HG03439 (cell line): ENCODE measurements around the gene MYO5A.

ENCODE experiments used
- ATAC-seq: cut with Tn5 transposase; IDR thresholded peaks from one replicate; pipeline ENCODE4 v1.9.1; 2021; ENCODE audit warnings: mild to moderate bottlenecking, moderate library complexity; ENCODE audit not compliant: unreplicated experiment

Gene MYO5A

GRCh38 chr15:52378746-52379394 is 149.8 kb downstream of the MYO5A start:
- ATAC-seq = peak; percentile 57

DNA sequence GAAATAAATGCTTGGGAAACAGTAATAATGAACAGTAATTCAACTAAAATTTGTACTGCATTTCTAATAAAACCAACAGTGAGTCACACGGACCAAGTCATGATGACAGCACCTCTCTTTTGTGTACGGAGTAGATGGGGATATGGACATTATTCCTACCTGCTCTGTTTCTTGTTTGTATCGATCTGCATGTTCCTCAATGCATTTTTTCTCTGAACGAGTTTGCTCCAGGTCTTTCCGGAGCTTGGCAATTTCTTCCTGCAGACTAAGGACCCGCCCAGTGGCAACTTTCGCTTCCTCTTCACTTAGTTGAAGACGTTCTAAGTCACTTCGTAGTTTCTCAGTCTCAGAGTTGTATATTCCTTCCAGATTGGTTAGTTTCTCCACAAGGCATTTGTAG is 158.7 kb downstream of the MYO5A start:
- ATAC-seq = peak; percentile 81

GRCh38 chr15:52369455-52369854 is 159.2 kb downstream of the MYO5A start:
- ATAC-seq = no peak

GRCh38 chr15:52369030-52369429 is 159.7 kb downstream of the MYO5A start:
- no peak for ATAC-seq

GRCh38 chr15:52368402-52368801 is 160.3 kb downstream of the MYO5A start:
- ATAC-seq = no peak

DNA sequence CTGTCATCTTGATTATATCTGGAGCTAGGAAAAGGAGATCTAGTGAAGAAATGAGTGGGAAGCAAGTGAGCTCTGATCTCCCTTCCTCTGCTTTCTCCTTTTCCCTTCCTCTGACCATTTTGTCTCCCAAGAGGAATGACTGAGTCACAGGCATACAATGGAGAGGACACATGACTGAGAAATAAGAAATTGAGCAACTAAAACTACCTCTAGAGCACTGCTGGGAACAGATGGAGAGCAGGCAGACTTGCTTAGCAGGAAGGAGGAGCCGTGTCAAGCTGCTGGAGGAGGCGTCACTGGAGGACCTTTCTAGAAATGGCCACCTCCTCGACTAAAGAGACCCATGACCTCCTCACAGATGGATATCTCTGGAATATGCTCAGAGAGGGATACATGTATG is 166.2 kb downstream of the MYO5A start:
- ATAC-seq = no peak

DNA sequence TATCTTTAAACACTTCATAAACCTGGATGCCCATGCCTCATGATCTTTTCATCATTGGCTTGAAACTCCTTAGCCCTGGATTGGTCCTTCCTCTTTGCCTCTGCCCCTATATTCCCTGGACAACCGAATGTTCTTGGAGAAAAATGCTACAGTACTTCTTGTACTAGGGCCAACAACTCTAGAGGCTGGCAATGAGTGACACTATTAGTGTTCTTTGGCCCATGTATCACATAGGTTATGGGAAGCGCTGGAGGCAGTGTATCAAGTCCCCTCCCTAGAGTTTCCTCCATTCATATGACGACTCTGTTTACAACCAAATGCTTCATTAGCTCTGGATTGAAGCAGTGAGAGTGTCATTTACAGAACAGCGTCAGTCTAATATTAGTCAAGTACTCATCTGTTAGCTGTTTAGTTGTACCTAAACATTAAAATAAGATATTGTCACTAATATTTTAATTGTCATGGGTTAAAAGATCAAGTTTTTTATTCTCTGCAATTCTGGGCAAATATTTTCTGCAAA is 166.6 kb downstream of the MYO5A start:
- no peak for ATAC-seq

- ATAC-seq = no peak
Measured at GRCh38 chr15:52361494-52361893, 167.2 kb downstream of the MYO5A start.

- ATAC-seq = no peak
Measured at GRCh38 chr15:52360229-52361203, 168.2 kb downstream of the MYO5A start.

GRCh38 chr15:52359722-52360121 is 169.0 kb downstream of the MYO5A start:
- ATAC-seq = no peak

DNA sequence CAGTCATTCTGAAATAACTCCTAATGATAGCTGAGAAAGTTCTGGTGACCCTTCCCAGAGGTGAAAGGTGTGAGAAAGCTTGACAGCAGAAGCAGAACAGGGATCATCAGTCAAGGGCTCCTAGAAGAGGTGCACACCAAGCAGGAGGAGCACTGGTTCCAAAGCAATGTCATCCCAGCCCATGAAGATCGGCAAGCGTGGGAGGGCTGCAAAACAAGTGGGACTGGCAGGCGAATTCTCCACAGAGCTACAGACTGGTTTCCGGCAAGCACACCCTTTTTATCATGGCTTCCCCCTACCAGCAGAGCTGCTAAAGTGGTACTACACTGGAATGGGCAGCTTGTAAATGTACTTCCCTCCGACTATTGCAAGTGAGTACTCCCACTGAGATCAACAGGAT is 170.7 kb downstream of the MYO5A start:
- ATAC-seq = no peak

DNA sequence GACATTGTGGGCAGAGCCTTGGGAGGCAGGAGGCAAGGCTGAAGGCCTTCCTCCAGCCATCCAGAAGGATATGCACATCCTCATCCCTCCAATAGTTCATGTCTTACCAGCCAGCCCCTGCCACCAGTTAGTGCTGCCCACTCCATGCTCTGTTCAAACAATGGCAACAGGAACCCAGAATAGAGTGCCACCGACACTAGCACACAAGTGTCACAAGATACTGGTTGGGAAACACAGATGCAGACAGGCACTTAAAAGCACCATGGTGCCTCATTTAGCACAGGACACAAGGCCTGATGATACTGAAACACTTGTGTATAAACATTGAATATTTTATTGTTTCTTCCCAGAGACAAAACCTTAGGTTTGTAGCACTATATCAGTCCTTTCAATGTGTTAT is 176.6 kb downstream of the MYO5A start:
- ATAC-seq = no peak

DNA sequence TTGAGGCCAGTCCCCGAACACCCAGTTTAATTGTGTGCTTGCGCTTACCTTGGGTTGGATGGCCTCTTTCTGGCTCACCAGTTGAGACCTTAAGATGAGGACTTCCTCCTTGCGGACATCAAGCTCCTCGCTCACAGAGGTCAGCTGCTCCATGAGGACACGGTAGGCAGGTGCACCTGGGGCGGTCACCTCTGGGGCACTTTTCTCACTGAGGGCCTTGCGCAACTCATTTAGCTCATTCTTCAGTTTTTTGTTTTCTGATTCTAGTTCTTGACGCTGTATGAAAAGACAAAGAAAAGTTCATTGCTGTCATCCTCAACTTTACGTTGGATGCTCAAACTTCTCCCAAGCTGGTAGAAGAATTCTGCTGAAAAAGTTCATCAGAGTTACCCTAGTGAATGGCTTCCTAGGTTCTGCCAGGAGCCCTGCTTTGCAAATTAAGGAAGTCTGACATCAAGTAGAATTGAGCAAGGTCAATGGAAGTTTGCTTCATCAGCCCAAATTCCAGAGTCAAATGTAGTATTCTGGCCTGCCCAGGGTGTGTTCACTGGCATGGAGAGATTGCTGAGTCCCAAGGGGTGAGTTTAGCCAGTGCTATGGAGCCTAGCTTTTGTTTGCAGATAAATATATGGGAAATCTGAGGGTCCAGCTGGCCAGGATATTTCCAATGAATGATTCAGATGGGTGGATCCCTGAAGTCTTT is 177.3 kb downstream of the MYO5A start:
- ATAC-seq = no peak

GRCh38 chr15:52350423-52350822 is 178.3 kb downstream of the MYO5A start:
- no peak for ATAC-seq

- ATAC-seq = no peak
Measured at GRCh38 chr15:52349052-52349700, 179.5 kb downstream of the MYO5A start.

GRCh38 chr15:52348056-52348745 is 180.5 kb downstream of the MYO5A start:
- no peak for ATAC-seq

DNA sequence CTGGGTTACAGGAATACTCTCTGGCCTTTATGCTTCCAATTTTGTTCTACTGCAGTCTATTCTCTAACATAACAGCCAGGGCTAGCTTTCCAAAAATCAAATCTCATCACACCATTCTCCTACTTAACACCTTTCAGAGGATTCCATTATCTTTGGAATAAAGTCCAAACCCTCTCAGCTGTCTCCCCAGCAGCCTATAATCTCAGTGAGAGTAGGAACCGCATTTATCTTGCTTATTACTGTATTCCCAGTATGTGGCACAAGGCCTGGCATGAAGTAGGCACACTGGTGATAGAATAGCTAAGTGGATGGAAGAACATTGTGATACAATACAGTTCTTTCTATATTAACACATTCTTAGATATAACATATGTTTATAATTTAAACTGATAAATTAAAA is 184.1 kb downstream of the MYO5A start:
- no peak for ATAC-seq

DNA sequence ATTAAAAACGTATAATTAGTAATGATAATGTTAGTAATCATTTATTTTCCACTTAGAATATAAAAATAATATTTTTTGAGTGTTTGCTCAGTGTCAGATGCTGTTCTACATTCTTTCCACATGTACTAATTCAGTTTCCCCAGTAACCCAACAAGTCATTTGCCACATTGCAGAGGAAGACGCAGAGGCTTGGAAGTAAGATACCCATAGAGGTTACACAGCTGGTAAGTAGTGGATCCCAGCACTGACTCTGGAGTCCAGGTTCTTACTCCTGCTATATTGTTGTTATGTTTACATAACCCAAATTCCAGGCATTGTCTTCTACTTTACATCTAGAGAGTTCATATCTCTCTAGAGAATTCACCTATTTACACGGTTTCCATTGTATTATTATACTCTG is 184.8 kb downstream of the MYO5A start:
- no peak for ATAC-seq

GRCh38 chr15:52340093-52340492 is 188.6 kb downstream of the MYO5A start:
- no peak for ATAC-seq

DNA sequence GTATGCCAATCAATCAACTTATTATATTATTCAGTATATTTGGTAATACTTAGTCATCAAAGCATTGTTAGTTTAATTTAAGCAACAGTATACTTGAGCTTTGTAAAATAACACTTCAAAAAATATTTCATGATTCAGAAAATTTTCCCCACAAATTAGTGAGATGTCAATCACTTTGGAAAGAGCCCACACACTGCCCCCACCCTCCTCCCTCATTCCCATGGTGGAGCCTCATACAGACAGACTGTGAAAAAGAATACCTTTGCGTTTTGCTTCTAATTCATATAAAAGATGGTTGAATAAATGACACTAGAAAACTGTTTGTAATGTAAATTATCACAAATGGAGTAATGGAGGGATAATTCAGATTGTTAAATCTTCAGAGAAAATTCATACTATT is 189.8 kb downstream of the MYO5A start:
- no peak for ATAC-seq
